Measurements from ENCODE around the gene DLGAP5.

GRCh38 chr14:55121628-55122439 is 69.6 kb downstream of the DLGAP5 start:
- TF ChIP-seq GATA2 (IDR thresholded peaks at IDR 0.05; ENCODE audit: low read depth, low read length) (no peak), GATA3 (IDR thresholded peaks at IDR 0.05; ENCODE audit: low read depth, low read length) (no peak)

Data from SH-SY5Y (cell line).